ENCODE results near the gene U2AF2. TPM values are rescaled to one million over a fixed set of nuclear protein-coding genes. Genes with fewer than 3 reads are reported as not detected.

The U2AF2 gene
- total RNA-seq, 1 experiment from 2014 or later, result 321 TPM

- Histone ChIP-seq H3K4me2 (ENCODE audit: insufficient read depth, insufficient read length, low read length) (peak overlapping the region; percentile 85), H2AFZ (ENCODE audit: low read length) (no peak overlapping the region), H3K18ac (ENCODE audit: insufficient read length, low read depth, low read length) (peak overlapping the region; percentile 15), H3T11ph (ENCODE audit: low read length) (no peak overlapping the region), H3K27ac (ENCODE audit: insufficient read length, low read depth, low read length) (no peak overlapping the region), H2BK12ac (ENCODE audit: insufficient read length, low read depth, low read length) (no peak overlapping the region), H4K5ac (ENCODE audit: insufficient read length, low read depth, low read length) (no peak overlapping the region), H2BK5ac (ENCODE audit: insufficient read length, low read length) (no peak overlapping the region), H3K14ac (ENCODE audit: insufficient read depth, low read length) (peak overlapping the region; percentile 69), H3K9ac (ENCODE audit: extremely low read depth, insufficient read length, low read length) (peak overlapping the region; percentile 94), H4K91ac (ENCODE audit: insufficient read length, low read depth, low read length) (no peak overlapping the region), H3K79me2 (ENCODE audit: insufficient read depth, low read length) (peaks cover 10% of the 10 kb centered on the region; the same call in 1 of the 2 replicates), H3K79me1 (ENCODE audit: insufficient read depth, low read depth, low read length, poor library complexity, severe bottlenecking) (peaks cover 6% of the 10 kb centered on the region), H3K23me2 (ENCODE audit: insufficient read length, low read depth, low read length, poor library complexity, severe bottlenecking) (peaks cover 7% of the 10 kb centered on the region), H3K4ac (ENCODE audit: low read depth, low read length) (no peak overlapping the region), H2BK15ac (ENCODE audit: low read depth, low read length) (no peak overlapping the region), H2BK20ac (ENCODE audit: low read depth, low read length, poor library complexity, severe bottlenecking) (no peak overlapping the region), H4K20me1 (ENCODE audit: control insufficient read depth, insufficient read depth, insufficient read length) (no peaks in the 10 kb centered on the region), H4K8ac (replicated peaks; ENCODE audit: insufficient read length, low read depth, low read length) (no peak overlapping the region), H2BK120ac (ENCODE audit: low read depth, low read length, poor library complexity, severe bottlenecking) (no peak overlapping the region), H3K23ac (ENCODE audit: insufficient read length, low read depth, low read length) (no peak overlapping the region), H3K56ac (ENCODE audit: insufficient read length, low read depth, low read length) (no peak overlapping the region), H3K9me3 (ENCODE audit: control insufficient read depth, low read depth, low read length) (no peaks in the 10 kb centered on the region), H3K4me1 (ENCODE audit: insufficient read depth, low read length) (0 out of 2 replicates have a peak, but pooled peaks cover 2% of the 10 kb centered on the region), H2AK5ac (ENCODE audit: insufficient read length, low read length) (no peak overlapping the region), H3K27me3 (ENCODE audit: insufficient read depth, low read length) (no peaks in the 10 kb centered on the region)
- Mint-ChIP-seq H3K9me3 (no peaks in the 10 kb centered on the region; a peak in 1 of 5 replicates), H3K36me3 (ENCODE audit: insufficient read depth in 1 of 3, low read depth in 3 of 3) (peaks cover 10 to 15% (median 14%) of the 10 kb centered on the region in 3 experiments), H3K4me3 (peak overlapping the region; percentile 100), H3K4me1 (peaks cover 20 to 34% of the 10 kb centered on the region in 2 experiments), H3K27me3 (ENCODE audit: low read depth) (peaks cover 2% of the 10 kb centered on the region; the same call in 1 of the 2 replicates), H3K27ac (peak overlapping the region; percentile 98 to 100 (median 99))
- no peak for DNase-seq
- WGBS (ENCODE audit: extremely low coverage, insufficient read length, low lambda C conversion rate), result no CpG with 5 or more reads among the region's 9 CpGs
- TF ChIP-seq CTCF (conservative IDR thresholded peaks at IDR 0.05), result no peak
Measured at GRCh38 chr19:55635334-55635717, 19.5 kb upstream of the U2AF2 start.
